ENCODE data around the gene PHF3.

- TF ChIP-seq CTCF (conservative IDR thresholded peaks at IDR 0.05; ENCODE audit: low read length) (no peak), EZH2phosphoT487 (IDR thresholded peaks at IDR 0.05; ENCODE audit: borderline replicate concordance) (no peak)
Measured at GRCh38 chr6:63640062-63640461, 4.5 kb downstream of the PHF3 start.

All from Loucy (cell line).